GM18951 (cell line): ENCODE measurements around the gene CCDC88B.
A peak's percentile ranks its signal among the peaks of the same experiment; 100 is the strongest.

Experiments
- POLR2A ChIP-seq: IDR thresholded peaks from 4 replicates; pipeline ENCODE4 v1.6.1; 2011; ENCODE audit warnings: mild to moderate bottlenecking; ENCODE audit not compliant: insufficient read length, insufficient read depth; ENCODE audit errors: extremely low read depth
- in situ Hi-C: fragments of 300-500 bp; cut with MboI; formaldehyde crosslinking; loops from one replicate; pipeline ENCODE4 v1.12.0; 2022; ENCODE audit warnings: low sequenced_read_pairs, mixed read lengths, inconsistent platforms; ENCODE audit not compliant: unreplicated experiment

Gene CCDC88B

GRCh38 chr11:64339754-64340408 lies at the start of gene CCDC88B:
Gene CCDC88B (plus strand): TSS chr11:64340204. CDS start chr11:64340267, 63 bp downstream.
- in situ Hi-C loops, result no loop called here
- TF ChIP-seq POLR2A, result peak; percentile 70

GRCh38 chr11:64290352-64291261 lies 49.4 kb upstream of the CCDC88B start:
- in situ Hi-C loops, result no loop called here
- no peak for TF ChIP-seq POLR2A

- TF ChIP-seq POLR2A, result no peak
- in situ Hi-C loops, result no loop called here
Observed at GRCh38 chr11:64291262-64291751, 48.7 kb upstream of the CCDC88B start, which contains the start of gene KCNK4. Gene KCNK4 (plus strand): TSS chr11:64291302. CDS start chr11:64293019, 1,717 bp downstream.

GRCh38 chr11:64291752-64292459 lies 48.1 kb upstream of the CCDC88B start:
- no peak for TF ChIP-seq POLR2A
- in situ Hi-C loops, result no loop called here

- in situ Hi-C loops, result no loop called here
- no peak for TF ChIP-seq POLR2A
Observed at GRCh38 chr11:64292460-64293254, 47.3 kb upstream of the CCDC88B start.

GRCh38 chr11:64294774-64295173 lies 45.2 kb upstream of the CCDC88B start:
- in situ Hi-C loops, result loop anchor here (5.0 kb wide), 1 partner anchor 92 kb away; no protein-coding TSS in a partner anchor
- no peak for TF ChIP-seq POLR2A

- in situ Hi-C loops, result loop anchor here (5.0 kb wide), 1 partner anchor 93 kb away; no protein-coding TSS in a partner anchor
- TF ChIP-seq POLR2A, result no peak
Observed at GRCh38 chr11:64295760-64296159, 44.2 kb upstream of the CCDC88B start.

- no peak for TF ChIP-seq POLR2A
- in situ Hi-C loops, result loop anchor here (5.0 kb wide), 1 partner anchor 94 kb away; no protein-coding TSS in a partner anchor
Observed at GRCh38 chr11:64296236-64296635, 43.8 kb upstream of the CCDC88B start.

- TF ChIP-seq POLR2A, result no peak
- in situ Hi-C loops, result loop anchor here (5.0 kb wide), 1 partner anchor 95 kb away; no protein-coding TSS in a partner anchor
Observed at GRCh38 chr11:64296830-64297698, 42.9 kb upstream of the CCDC88B start.

- no peak for TF ChIP-seq POLR2A
- in situ Hi-C loops, result loop anchor here (5.0 kb wide), 1 partner anchor 96 kb away; no protein-coding TSS in a partner anchor
Observed at GRCh38 chr11:64297699-64298358, 42.2 kb upstream of the CCDC88B start.

GRCh38 chr11:64298966-64299846 lies 40.8 kb upstream of the CCDC88B start:
- no peak for TF ChIP-seq POLR2A
- in situ Hi-C loops, result loop anchor here (5.0 kb wide), 1 partner anchor 97 kb away; no protein-coding TSS in a partner anchor
